Stomach (tissue), 4 donors: ENCODE results near the gene CRABP1.

ENCODE experiments used
- CTCF ChIP-seq, 7 experiments: fragments of 450-650 bp in 4 of 7; fragments of 200-600 bp in 3 of 7; sonication (generic) in 3 of 7; IDR thresholded peaks; one replicate each; pipeline ENCODE4 v1.5.1; 2016 to 2019; ENCODE audit warnings: antibody characterized with exemption in 7 of 7, control low read depth in 2 of 7, mild to moderate bottlenecking in 1 of 7
- EP300 ChIP-seq: sonication (generic); formaldehyde crosslinking; IDR thresholded peaks from one replicate; pipeline ENCODE4 v1.6.1; 2017; ENCODE audit warnings: antibody characterized with exemption
- POLR2A ChIP-seq, 4 donors: fragments of 450-650 bp; IDR thresholded peaks; one replicate each; pipeline ENCODE4 v1.6.1; 2016; ENCODE audit warnings: antibody characterized with exemption in 4 of 4, control low read depth in 2 of 4, mild to moderate bottlenecking in 1 of 4, moderate library complexity in 1 of 4
- POLR2AphosphoS5 ChIP-seq, 3 donors: sonication (generic); formaldehyde crosslinking; IDR thresholded peaks; one replicate each; pipeline ENCODE4 v1.6.1; 2016; ENCODE audit warnings: antibody characterized with exemption in 3 of 3

GRCh38 chr15:78334845-78335244 is 5.3 kb upstream of the CRABP1 start:
- TF ChIP-seq CTCF (IDR thresholded peaks at IDR 0.05) (no peak), EP300 (no peak), POLR2AphosphoS5 (IDR thresholded peaks at IDR 0.05) (no peak), POLR2A (IDR thresholded peaks at IDR 0.05) (no peak)
